ENCODE measurements around the gene PLVAP. TPM values are rescaled to one million over a fixed set of nuclear protein-coding genes. Genes with fewer than 3 reads are reported as not detected.

Gene PLVAP
- total RNA-seq, 1 experiment from 2014 or later, result not detected

DNA sequence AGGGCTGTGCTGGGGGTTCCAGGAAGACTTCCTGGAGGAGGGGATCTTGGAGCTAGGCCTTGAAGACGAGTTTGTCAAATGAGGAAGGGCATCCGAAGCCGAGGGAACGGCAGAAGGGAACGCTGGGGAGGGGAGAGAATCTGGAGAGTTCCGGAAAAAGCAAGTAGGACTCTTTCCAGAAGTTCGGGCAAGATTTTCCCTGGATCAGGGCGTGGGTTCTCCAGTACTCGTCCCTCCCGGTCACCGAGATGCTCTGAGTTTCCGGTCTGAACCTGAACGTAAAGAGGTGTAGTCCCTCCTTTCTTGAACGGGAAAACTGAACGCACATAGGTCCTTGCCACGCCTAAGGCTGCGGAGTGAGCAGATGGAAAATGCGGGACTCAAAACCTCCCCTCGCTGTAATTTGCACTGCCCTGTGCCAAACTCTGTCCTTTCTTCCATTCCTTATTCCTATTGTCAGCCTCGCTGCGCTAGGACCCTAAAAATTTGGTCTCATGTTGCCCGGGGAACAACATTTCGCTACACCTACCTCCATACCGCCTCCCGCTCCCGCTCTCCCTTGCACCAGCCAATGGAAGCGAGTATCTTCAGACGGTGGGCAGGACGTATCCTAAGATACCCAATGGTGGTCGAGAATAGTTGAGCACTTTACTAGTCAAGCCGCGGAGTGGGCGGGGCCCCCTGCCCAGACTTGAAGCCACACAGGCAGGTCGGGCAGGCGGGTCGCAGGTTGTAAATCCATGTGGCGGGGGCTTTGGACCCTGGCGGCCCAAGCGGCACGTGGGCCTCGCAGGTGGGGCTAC is 40.1 kb downstream of the PLVAP start, which contains the start of gene GTPBP3:
Gene GTPBP3 (plus strand): TSS at position 682 of the 803 bp plus-strand sequence. CDS start 59 bp downstream, at position 741.
- Mint-ChIP-seq H3K4me3 (ENCODE audit: unreplicated experiment) (peak within 1 kb of the TSS; percentile 85), H3K27ac (ENCODE audit: unreplicated experiment) (peak within 1 kb of the TSS; percentile 97), H3K27me3 (ENCODE audit: insufficient read depth, unreplicated experiment) (no peaks in the 10 kb centered on the region), H3K9me3 (ENCODE audit: unreplicated experiment) (no peaks in the 10 kb centered on the region), H3K4me1 (ENCODE audit: low read depth, unreplicated experiment) (no peaks in the 10 kb centered on the region), H3K36me3 (ENCODE audit: insufficient read depth, unreplicated experiment) (peaks cover 49% of the 10 kb centered on the region)
- TSS peak; percentile 70 for BruUV-seq (replicated peaks)
- intact Hi-C loops (cut with micrococcal nuclease; ENCODE audit: unreplicated experiment), result loop anchor here (2.0 to 5.0 kb wide), 2 partner anchors 28 to 220 kb away; partner anchors contain the start of genes COLGALT1 and DDA1
- CTCF ChIA-PET, result interaction anchor here (0.6 kb wide), 1 partner anchor 32 kb away, joined by 8 read pairs; no protein-coding TSS in a partner anchor
- 0 out of 2 replicates have a peak, but pooled peaks cover 9% of the 10 kb centered on the region for H3K4me1 ChIP-seq
- POLR2A ChIA-PET, result interaction anchor here (2.9 kb wide), 1 partner anchor 28 kb away, joined by 8 read pairs; the partner anchor contains the start of gene DDA1
- DNase-seq, result peak; percentile 96 to 98
- no peak for TF ChIP-seq CTCF (IDR thresholded peaks at IDR 0.05; ENCODE audit: insufficient read depth in 1 of 2, low read depth in 1 of 2, low read length in 1 of 2, severe bottlenecking in 1 of 2, unreplicated experiment in 1 of 2)
- H3K36me3 ChIP-seq (ENCODE audit: control insufficient read depth, insufficient read depth, low read length), result 0 out of 2 replicates have a peak, but pooled peaks cover 1% of the 10 kb centered on the region
- no peaks in the 10 kb centered on the region for H3K9me3 ChIP-seq
- no peaks in the 10 kb centered on the region for H3K27me3 ChIP-seq (replicated peaks; ENCODE audit: control insufficient read depth, insufficient read depth, low read length)
- peak within 1 kb of the TSS; percentile 59 for H3K4me3 ChIP-seq (ENCODE audit: low read depth, low read length)

- Histone ChIP-seq H3K4me3 (ENCODE audit: low read depth, low read length) (no peak overlapping the region; the same call in 1 of the 2 replicates), H3K36me3 (ENCODE audit: control insufficient read depth, insufficient read depth, low read length) (peaks cover 1% of the 10 kb centered on the region; the same call in 1 of the 2 replicates), H3K4me1 (0 out of 2 replicates have a peak, but pooled peaks cover 9% of the 10 kb centered on the region), H3K9me3 (no peaks in the 10 kb centered on the region), H3K27me3 (replicated peaks; ENCODE audit: control insufficient read depth, insufficient read depth, low read length) (no peaks in the 10 kb centered on the region)
- ChIA-PET POLR2A (interaction anchor here (2.9 kb wide), 1 partner anchor 26 kb away, joined by 8 read pairs; the partner anchor contains the start of gene DDA1), CTCF (interaction anchor here (1.0 to 1.1 kb wide), 2 partner anchors 27 kb away, joined by 3 read pairs; partner anchors contain the start of gene DDA1)
- Mint-ChIP-seq H3K27me3 (ENCODE audit: insufficient read depth, unreplicated experiment) (no peaks in the 10 kb centered on the region), H3K9me3 (ENCODE audit: unreplicated experiment) (no peaks in the 10 kb centered on the region), H3K36me3 (ENCODE audit: insufficient read depth, unreplicated experiment) (peaks cover 47% of the 10 kb centered on the region), H3K4me1 (ENCODE audit: low read depth, unreplicated experiment) (no peaks in the 10 kb centered on the region), H3K27ac (ENCODE audit: unreplicated experiment) (no peak overlapping the region), H3K4me3 (ENCODE audit: unreplicated experiment) (no peak overlapping the region)
- intact Hi-C loops (cut with micrococcal nuclease; ENCODE audit: unreplicated experiment), result loop anchor here (5.0 kb wide), 1 partner anchor 222 kb away; the partner anchor contains the start of gene COLGALT1
- no TSS peak for BruUV-seq (replicated peaks)
- TF ChIP-seq CTCF (IDR thresholded peaks at IDR 0.05; ENCODE audit: insufficient read depth in 1 of 2, low read depth in 1 of 2, low read length in 1 of 2, severe bottlenecking in 1 of 2, unreplicated experiment in 1 of 2), result no peak
- no peak for DNase-seq
Measured at GRCh38 chr19:17335575-17335974, 41.6 kb downstream of the PLVAP start.

All from Caco-2 (cell line).